HepG2 (cell line): ENCODE measurements around the gene PLA2G4D. TPM values are rescaled to one million over a fixed set of nuclear protein-coding genes. Genes with fewer than 3 reads are reported as not detected.

Experiments
- BCL6 ChIP-seq: IDR thresholded peaks from 2 replicates; pipeline ENCODE4 v1.6.1; 2016; ENCODE audit warnings: missing genetic modification reagents, missing compliant biosample characterization
- CEBPB ChIP-seq: IDR thresholded peaks from 2 replicates; pipeline ENCODE4 v1.6.1; 2011; ENCODE audit warnings: low read depth, low read length, improper control_type of control experiment, borderline replicate concordance
- EED ChIP-seq: sonication (generic); formaldehyde crosslinking; IDR thresholded peaks from 2 replicates; pipeline ENCODE4 v1.5.0; 2020; ENCODE audit warnings: mild to moderate bottlenecking, missing genetic modification reagents
- ELF3 ChIP-seq: IDR thresholded peaks from 2 replicates; pipeline ENCODE4 v1.6.1; 2016; ENCODE audit warnings: missing genetic modification reagents, missing compliant biosample characterization
- ETV6 ChIP-seq: sonication (generic); formaldehyde crosslinking; conservative IDR thresholded peaks from 2 replicates; pipeline ENCODE4 v1.4.0; 2020; ENCODE audit warnings: missing genetic modification reagents
- FOXA1 ChIP-seq, 2 experiments: fragments of 450-650 bp in 1 of 2; sonication (generic) in 1 of 2; formaldehyde crosslinking in 1 of 2; IDR thresholded peaks; 2 replicates each; pipeline versions ENCODE4 v1.4.0 to v1.6.1; 2016 to 2020; ENCODE audit warnings: missing genetic modification reagents in 1 of 2
- GABPA ChIP-seq, 2 experiments: IDR thresholded peaks; 2 replicates each; pipeline ENCODE4 v1.6.1; 2011 to 2016; ENCODE audit warnings: low read depth in 2 of 2, low read length in 1 of 2, missing biosample characterization in 1 of 2, missing genetic modification characterization in 1 of 2
- GABPB1 ChIP-seq: IDR thresholded peaks from 2 replicates; pipeline ENCODE4 v1.6.1; 2016; ENCODE audit warnings: mild to moderate bottlenecking, missing genetic modification reagents, moderate library complexity, missing compliant biosample characterization
- HDAC6 ChIP-seq: fragments of 200-600 bp; sonication (generic); IDR thresholded peaks from 2 replicates; pipeline ENCODE4 v1.7.0; 2017; ENCODE audit warnings: mild to moderate bottlenecking, antibody characterized with exemption, low read length, low read depth
- HIVEP1 ChIP-seq: sonication (generic); formaldehyde crosslinking; IDR thresholded peaks from 2 replicates; pipeline ENCODE4 v1.4.0; 2020; ENCODE audit warnings: mild to moderate bottlenecking, missing genetic modification reagents
- KMT2A ChIP-seq: sonication (generic); formaldehyde crosslinking; IDR thresholded peaks from 2 replicates; pipeline ENCODE4 v1.4.0; 2020; ENCODE audit warnings: missing genetic modification reagents
- MAX ChIP-seq: IDR thresholded peaks from 2 replicates; pipeline ENCODE4 v1.6.1; 2012; ENCODE audit warnings: inconsistent platforms
- MIXL1 ChIP-seq: IDR thresholded peaks from 2 replicates; pipeline ENCODE4 v1.6.1; 2016
- PHF21A ChIP-seq: sonication (generic); formaldehyde crosslinking; IDR thresholded peaks from 2 replicates; pipeline ENCODE4 v1.5.0; 2020; ENCODE audit warnings: mild to moderate bottlenecking, missing genetic modification reagents
- POLR2G ChIP-seq: fragments of 200-400 bp; formaldehyde crosslinking; IDR thresholded peaks from 2 replicates; pipeline ENCODE4 v1.6.1; 2018; ENCODE audit warnings: mild to moderate bottlenecking, low read depth, low read length, moderate library complexity
- SAP130 ChIP-seq: IDR thresholded peaks from 2 replicates; pipeline ENCODE4 v1.6.1; 2016; ENCODE audit warnings: low read depth
- SNAI1 ChIP-seq: sonication (generic); formaldehyde crosslinking; IDR thresholded peaks from 2 replicates; pipeline ENCODE4 v1.5.0; 2020; ENCODE audit warnings: mild to moderate bottlenecking, missing genetic modification reagents, borderline replicate concordance
- SRF ChIP-seq: IDR thresholded peaks from 2 replicates; pipeline ENCODE4 v1.6.1; 2011; ENCODE audit warnings: mild to moderate bottlenecking, low read depth, low read length, moderate library complexity
- TCF7L2 ChIP-seq: IDR thresholded peaks from 2 replicates; pipeline ENCODE4 v1.6.1; 2011; ENCODE audit warnings: mild to moderate bottlenecking, low read depth, low read length, moderate library complexity
- TFE3 ChIP-seq: IDR thresholded peaks from 2 replicates; pipeline ENCODE4 v1.6.1; 2016
- ZBTB42 ChIP-seq: sonication (generic); formaldehyde crosslinking; IDR thresholded peaks from 2 replicates; pipeline ENCODE4 v1.5.0; 2020; ENCODE audit warnings: mild to moderate bottlenecking, missing genetic modification reagents
- ZIK1 ChIP-seq: sonication (generic); formaldehyde crosslinking; IDR thresholded peaks from 2 replicates; pipeline ENCODE4 v1.5.0; 2020; ENCODE audit warnings: mild to moderate bottlenecking, low read depth, missing genetic modification reagents, borderline replicate concordance
- ZNF232 ChIP-seq: sonication (generic); formaldehyde crosslinking; IDR thresholded peaks from 2 replicates; pipeline ENCODE4 v1.4.0; 2020; ENCODE audit warnings: missing genetic modification reagents, borderline replicate concordance
- ZNF329 ChIP-seq: sonication (generic); formaldehyde crosslinking; IDR thresholded peaks from 2 replicates; pipeline ENCODE4 v1.9.0; 2021; ENCODE audit warnings: low read depth, mild to moderate bottlenecking, missing genetic modification reagents
- ZNF414 ChIP-seq: sonication (generic); formaldehyde crosslinking; IDR thresholded peaks from 2 replicates; pipeline ENCODE4 v1.5.0; 2020; ENCODE audit warnings: missing genetic modification reagents
- ZNF513 ChIP-seq: sonication (generic); formaldehyde crosslinking; conservative IDR thresholded peaks from 2 replicates; pipeline ENCODE4 v1.5.0; 2020; ENCODE audit warnings: missing genetic modification reagents
- ZNF547 ChIP-seq: sonication (generic); formaldehyde crosslinking; IDR thresholded peaks from 2 replicates; pipeline ENCODE4 v1.5.1; 2020; ENCODE audit warnings: mild to moderate bottlenecking, missing genetic modification reagents
- ZNF761 ChIP-seq: sonication (generic); formaldehyde crosslinking; conservative IDR thresholded peaks from 2 replicates; pipeline ENCODE4 v1.4.0; 2020; ENCODE audit warnings: mild to moderate bottlenecking, missing genetic modification reagents
- ZNF781 ChIP-seq: sonication (generic); formaldehyde crosslinking; IDR thresholded peaks from 2 replicates; pipeline ENCODE4 v1.5.1; 2020; ENCODE audit warnings: borderline replicate concordance, mild to moderate bottlenecking, missing genetic modification reagents; ENCODE audit errors: not compliant biosample characterization
- polyA plus RNA-seq, 8 experiments: library from polyadenylated mRNA; depleted of rRNA in 3 of 8; stranded (reverse) in 7 of 8; unstranded in 1 of 8; fragments of >200 nt; fragmentation: Illumina TruSeq in 4 of 8; extraction: Trizol in 4 of 8; gene quantifications; 2 replicates each; pipeline versions ENCODE4 v1.2.1 to v1.2.3, GENCODE V29; 2011 to 2016; ENCODE audit warnings: low read depth in 4 of 8, missing spikeins in 1 of 8, mixed read lengths in 1 of 8; ENCODE audit not compliant: insufficient read depth in 1 of 8
- total RNA-seq, 5 experiments: library from RNA; depleted of rRNA; stranded (reverse); fragments of >200 nt; fragmentation: Illumina TruSeq; extraction: Trizol; gene quantifications; 2 replicates each; pipeline ENCODE4 v1.2.3, GENCODE V29; 2016; ENCODE audit warnings: low read depth in 1 of 5

PLA2G4D gene
- total and polyA plus RNA-seq, 2 of the 13 experiments (the other 11 are each of a cell fraction or from before 2014, with no cell fraction given), result 0.04 to 0.21 TPM

DNA sequence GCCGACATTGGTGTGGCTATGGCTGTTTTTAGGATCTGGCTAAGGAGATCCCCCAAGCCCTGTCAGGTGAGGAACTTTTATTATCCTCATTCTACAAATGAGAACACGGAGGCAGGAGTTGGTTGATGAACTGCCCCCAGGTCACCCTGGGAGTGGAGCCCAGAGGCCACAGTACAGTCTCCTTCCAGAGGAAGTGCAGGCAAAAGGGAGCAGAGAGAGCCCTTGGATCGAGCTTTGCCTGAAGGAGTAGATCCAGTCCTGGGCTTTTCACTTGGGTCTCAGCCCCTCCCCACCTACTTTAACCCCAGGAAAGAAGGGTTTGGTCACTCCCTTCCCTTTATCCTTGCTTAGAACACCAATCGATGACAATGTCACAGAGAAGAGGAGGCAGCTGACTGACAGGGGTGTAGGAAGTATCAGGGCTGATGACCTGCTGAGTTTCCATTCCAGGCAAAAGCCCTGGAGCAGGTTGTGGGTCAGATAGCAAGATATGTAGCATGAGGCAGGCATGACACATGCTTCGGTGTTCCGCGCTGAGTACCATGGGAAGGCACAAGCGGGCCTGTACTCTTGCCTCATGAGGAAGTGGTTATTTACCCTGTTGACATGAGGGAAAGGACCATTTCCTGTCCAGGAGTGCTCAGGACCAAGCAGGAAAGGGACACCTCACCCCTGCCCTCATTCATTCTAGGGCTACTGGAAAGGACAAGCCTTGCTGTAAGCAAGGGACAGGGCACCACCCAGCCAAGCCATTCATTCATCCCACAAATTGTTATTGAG is 5.8 kb upstream of the PLA2G4D start (continued):
- TF ChIP-seq PHF21A (CRISPR knock-in tag) (peak; percentile 26; the same call in 1 of the 2 replicates), ZNF761 (no peak), GABPA (IDR thresholded peaks at IDR 0.05; ENCODE audit: low read depth, low read length) (peak; percentile 28; the same call in 1 of the 2 replicates), GABPA (CRISPR knock-in tag; IDR thresholded peaks at IDR 0.05; ENCODE audit: low read depth) (peak; percentile 80), BCL6 (CRISPR knock-in tag) (no peak), ZBTB42 (CRISPR knock-in tag) (no peak), CEBPB (no peak), POLR2G (no peak), HDAC6 (no peak), SNAI1 (CRISPR knock-in tag) (no peak), ZIK1 (CRISPR knock-in tag) (no peak), KMT2A (CRISPR knock-in tag) (no peak), FOXA1 (IDR thresholded peaks at IDR 0.05) (no peak), FOXA1 (CRISPR knock-in tag; IDR thresholded peaks at IDR 0.05) (peak; percentile 65), GABPB1 (peak; percentile 63), ELF3 (CRISPR knock-in tag) (peak; percentile 82), ZNF781 (CRISPR knock-in tag) (no peak), ZNF232 (CRISPR knock-in tag) (no peak), ZNF414 (no peak), SRF (no peak), MIXL1 (0 out of 2 replicates have a peak, but pooled peaks have one; percentile 32), ZNF513 (CRISPR knock-in tag) (no peak), ZNF329 (CRISPR knock-in tag) (peak; percentile 77), HIVEP1 (CRISPR knock-in tag) (no peak), TFE3 (CRISPR knock-in tag) (no peak), TCF7L2 (no peak), EED (no peak), ETV6 (CRISPR knock-in tag) (no peak), ZNF547 (CRISPR knock-in tag) (no peak), SAP130 (CRISPR knock-in tag) (peak; percentile 46), MAX (peak; percentile 53; the same call in 1 of the 2 replicates)
